Esophagus squamous epithelium (tissue), 5 donors: ENCODE results near the gene RANBP3. TPM values are rescaled to one million over a fixed set of nuclear protein-coding genes. Genes with fewer than 3 reads are reported as not detected.
A peak's percentile ranks its signal among the peaks of the same experiment; 100 is the strongest.

Source experiments
- DNase-seq: peaks from one replicate; lab custom pipeline; 2025; lab: John Stamatoyannopoulos, UW
- H3K27ac ChIP-seq, 4 donors: fragments of 200-600 bp; sonication (generic); one replicate each; pipeline ENCODE4 v1.5.1; 2016 to 2019; ENCODE audit warnings: mild to moderate bottlenecking in 1 of 4
- H3K27me3 ChIP-seq, 4 donors: fragments of 200-600 bp; sonication (generic); 1 replicate in 3 of 4; 2 replicates in 1 of 4; pipeline versions ENCODE4 v1.5.1 to v1.6.0; 2017 to 2021; ENCODE audit warnings: antibody characterized with exemption in 1 of 4
- H3K36me3 ChIP-seq, 3 donors: fragments of 200-600 bp; sonication (generic); one replicate each; pipeline ENCODE4 v1.5.1; 2016 to 2019
- H3K4me1 ChIP-seq, 3 donors: fragments of 200-600 bp; sonication (generic); one replicate each; pipeline ENCODE4 v1.5.1; 2017 to 2019
- H3K4me3 ChIP-seq, 4 donors: fragments of 200-600 bp; sonication (generic); 1 replicate in 3 of 4; 2 replicates in 1 of 4; pipeline ENCODE4 v1.5.1; 2016 to 2019; ENCODE audit warnings: mild to moderate bottlenecking in 2 of 4, moderate library complexity in 1 of 4
- H3K9me3 ChIP-seq, 3 donors: fragments of 200-600 bp; sonication (generic); one replicate each; pipeline ENCODE4 v1.5.1; 2016 to 2019
- CTCF ChIP-seq, 6 experiments: fragments of 450-650 bp in 4 of 6; fragments of 200-600 bp in 2 of 6; sonication (generic) in 2 of 6; IDR thresholded peaks; one replicate each; pipeline ENCODE4 v1.5.1; 2016 to 2019; ENCODE audit warnings: antibody characterized with exemption in 6 of 6, mild to moderate bottlenecking in 4 of 6, moderate library complexity in 4 of 6
- POLR2A ChIP-seq, 4 donors: fragments of 450-650 bp; IDR thresholded peaks; one replicate each; pipeline ENCODE4 v1.6.1; 2017; ENCODE audit warnings: antibody characterized with exemption in 4 of 4, mild to moderate bottlenecking in 4 of 4, moderate library complexity in 3 of 4
- WGBS, 2 donors: methylation state at CpG; one replicate each; pipeline ENCODE4 v1.1.5; 2018; 5-methylcytosine and 5-hydroxymethylcytosine counted together
- intact Hi-C: fragments of 100-400 bp; cut with DNase I; formaldehyde crosslinking; loops from one replicate; pipeline ENCODE4 v1.15.0; 2022
- total RNA-seq, 4 donors: library from RNA; depleted of rRNA; stranded (reverse); fragments of >200 nt; gene quantifications; one replicate each; pipeline ENCODE4 v1.1.0, GENCODE V29; 2016
- donor health status: DM: yes; HTN: yes; CAD: no.

Gene RANBP3
- total RNA-seq, 4 donors from 2014 or later = 38.0 to 77.8 (median 39.6) TPM

GRCh38 chr19:5917431-5918107 is 60.4 kb downstream of the RANBP3 start:
- TF ChIP-seq CTCF (IDR thresholded peaks at IDR 0.05) (no peak), POLR2A (IDR thresholded peaks at IDR 0.05) (no peak)
- Histone ChIP-seq H3K9me3 (no peaks in the 10 kb centered on the region), H3K27ac (no peak overlapping the region), H3K27me3 (no peaks in the 10 kb centered on the region), H3K36me3 (peaks cover 27 to 79% (median 45%) of the 10 kb centered on the region in 3 donors), H3K4me3 (no peak overlapping the region), H3K4me1 (peaks cover 6 to 21% (median 8%) of the 10 kb centered on the region in 3 donors)
- intact Hi-C loops = no loop called here
- DNase-seq = no peak
- no CpG with 5 or more reads among the region's 36 CpGs for WGBS, 2 donors

GRCh38 chr19:5916181-5916708 is 61.7 kb downstream of the RANBP3 start:
- H3K27ac ChIP-seq = no peak overlapping the region
- no peaks in the 10 kb centered on the region for H3K27me3 ChIP-seq
- H3K36me3 ChIP-seq = peaks cover 27 to 67% (median 39%) of the 10 kb centered on the region in 3 donors
- TF ChIP-seq CTCF (IDR thresholded peaks at IDR 0.05) (no peak), POLR2A (IDR thresholded peaks at IDR 0.05) (no peak)
- no peak for DNase-seq
- intact Hi-C loops = no loop called here
- peaks cover 6 to 21% (median 8%) of the 10 kb centered on the region in 3 donors for H3K4me1 ChIP-seq
- H3K9me3 ChIP-seq = no peaks in the 10 kb centered on the region
- H3K4me3 ChIP-seq = no peak overlapping the region
- 44 to 72% methylated on average over 6 to 7 of the region's 14 CpGs for WGBS, 2 donors

GRCh38 chr19:5915782-5916165 is 62.2 kb downstream of the RANBP3 start:
- Histone ChIP-seq H3K4me1 (peaks cover 6 to 21% (median 8%) of the 10 kb centered on the region in 3 donors), H3K27ac (no peak overlapping the region), H3K36me3 (peaks cover 27 to 67% (median 34%) of the 10 kb centered on the region in 3 donors), H3K9me3 (no peaks in the 10 kb centered on the region), H3K4me3 (no peak overlapping the region), H3K27me3 (no peaks in the 10 kb centered on the region)
- TF ChIP-seq POLR2A (IDR thresholded peaks at IDR 0.05) (no peak), CTCF (IDR thresholded peaks at IDR 0.05) (no peak)
- no peak for DNase-seq
- WGBS, 2 donors = 86 to 91% methylated on average over 11 of the region's 11 CpGs
- intact Hi-C loops = no loop called here

GRCh38 chr19:5914946-5915781 is 62.8 kb downstream of the RANBP3 start:
- no peak for DNase-seq
- no peak for TF ChIP-seq POLR2A (IDR thresholded peaks at IDR 0.05)
- no peaks in the 10 kb centered on the region for H3K27me3 ChIP-seq
- intact Hi-C loops = no loop called here
- peaks cover 6 to 25% (median 8%) of the 10 kb centered on the region in 3 donors for H3K4me1 ChIP-seq
- no peak overlapping the region for H3K4me3 ChIP-seq
- H3K27ac ChIP-seq = peak overlapping the region in 1 of 4 donors; percentile 73
- H3K36me3 ChIP-seq = peaks cover 26 to 67% (median 32%) of the 10 kb centered on the region in 3 donors
- 87 to 100% methylated on average over 1 to 6 of the region's 42 CpGs for WGBS, 2 donors
- H3K9me3 ChIP-seq = no peaks in the 10 kb centered on the region

GRCh38 chr19:5914358-5914774 is 63.6 kb downstream of the RANBP3 start:
- Histone ChIP-seq H3K27ac (peak overlapping the region; percentile 11 to 73 (median 30)), H3K9me3 (no peaks in the 10 kb centered on the region), H3K4me3 (no peak overlapping the region), H3K4me1 (peaks cover 6 to 33% (median 14%) of the 10 kb centered on the region in 3 donors), H3K27me3 (no peaks in the 10 kb centered on the region), H3K36me3 (peaks cover 20 to 67% (median 26%) of the 10 kb centered on the region in 3 donors)
- intact Hi-C loops = no loop called here
- WGBS, 2 donors = 57 to 68% methylated on average over 9 to 17 of the region's 22 CpGs
- no peak for DNase-seq
- TF ChIP-seq CTCF (IDR thresholded peaks at IDR 0.05) (no peak), POLR2A (IDR thresholded peaks at IDR 0.05) (no peak)
